GM23338 (cell line): ENCODE measurements around the gene IPCEF1.

Experiments
- CREB1 ChIP-seq: fragments of 250-450 bp; sonication (Bioruptor Pico); IDR thresholded peaks from 2 replicates; pipeline ENCODE4 v1.5.0; 2020; ENCODE audit warnings: low read depth, mild to moderate bottlenecking, moderate library complexity
- EZH2 ChIP-seq: fragments of 200-600 bp; sonication (generic); IDR thresholded peaks from one replicate; pipeline ENCODE4 v1.8.0; 2017; ENCODE audit warnings: antibody characterized with exemption, mild to moderate bottlenecking, low read depth; ENCODE audit not compliant: unreplicated experiment
- EZH2phosphoT487 ChIP-seq: fragments of 200-600 bp; sonication (generic); IDR thresholded peaks from one replicate; pipeline ENCODE4 v1.8.1; 2018; ENCODE audit warnings: antibody characterized with exemption; ENCODE audit not compliant: unreplicated experiment
- JUNB ChIP-seq: IDR thresholded peaks from one replicate; pipeline ENCODE4 v1.6.1; 2016; ENCODE audit warnings: antibody characterized with exemption; ENCODE audit not compliant: unreplicated experiment
- NANOG ChIP-seq: IDR thresholded peaks from 2 replicates; pipeline ENCODE4 v1.6.1; 2016; ENCODE audit warnings: antibody characterized with exemption, borderline replicate concordance
- POLR2AphosphoS5 ChIP-seq: IDR thresholded peaks from 2 replicates; pipeline ENCODE4 v1.6.1; 2016; ENCODE audit warnings: antibody characterized with exemption, low read depth
- STAT1 ChIP-seq: IDR thresholded peaks from one replicate; pipeline ENCODE4 v1.6.1; 2016; ENCODE audit warnings: antibody characterized with exemption; ENCODE audit not compliant: unreplicated experiment
- ZNF331 ChIP-seq: fragments of 250-450 bp; sonication (Bioruptor Pico); IDR thresholded peaks from 2 replicates; pipeline ENCODE4 v1.5.0; 2020; ENCODE audit warnings: low read depth, mild to moderate bottlenecking, moderate library complexity
- TF ChIP-seq, protein P1 (sequence below), 2 experiments: fragments of 200-600 bp in 1 of 2; sonication (generic) in 1 of 2; conservative IDR thresholded peaks; 2 replicates each; pipeline versions ENCODE4 v1.5.1 to v1.6.1; 2016 to 2017; ENCODE audit warnings: antibody characterized with exemption in 2 of 2, low read depth in 2 of 2, mild to moderate bottlenecking in 2 of 2, moderate library complexity in 1 of 2
- TF ChIP-seq, protein P2 (sequence below): fragments of 250-450 bp; sonication (Bioruptor Pico); IDR thresholded peaks from 2 replicates; pipeline ENCODE4 v1.5.0; 2020; ENCODE audit warnings: mild to moderate bottlenecking, moderate library complexity
- TF ChIP-seq, protein P3 (sequence below): IDR thresholded peaks from 2 replicates; pipeline ENCODE4 v1.6.1; 2016; ENCODE audit warnings: antibody characterized with exemption
- TF ChIP-seq, protein P4 (sequence below): IDR thresholded peaks from one replicate; pipeline ENCODE4 v1.6.1; 2018; ENCODE audit warnings: antibody characterized with exemption; ENCODE audit not compliant: unreplicated experiment

DNA sequence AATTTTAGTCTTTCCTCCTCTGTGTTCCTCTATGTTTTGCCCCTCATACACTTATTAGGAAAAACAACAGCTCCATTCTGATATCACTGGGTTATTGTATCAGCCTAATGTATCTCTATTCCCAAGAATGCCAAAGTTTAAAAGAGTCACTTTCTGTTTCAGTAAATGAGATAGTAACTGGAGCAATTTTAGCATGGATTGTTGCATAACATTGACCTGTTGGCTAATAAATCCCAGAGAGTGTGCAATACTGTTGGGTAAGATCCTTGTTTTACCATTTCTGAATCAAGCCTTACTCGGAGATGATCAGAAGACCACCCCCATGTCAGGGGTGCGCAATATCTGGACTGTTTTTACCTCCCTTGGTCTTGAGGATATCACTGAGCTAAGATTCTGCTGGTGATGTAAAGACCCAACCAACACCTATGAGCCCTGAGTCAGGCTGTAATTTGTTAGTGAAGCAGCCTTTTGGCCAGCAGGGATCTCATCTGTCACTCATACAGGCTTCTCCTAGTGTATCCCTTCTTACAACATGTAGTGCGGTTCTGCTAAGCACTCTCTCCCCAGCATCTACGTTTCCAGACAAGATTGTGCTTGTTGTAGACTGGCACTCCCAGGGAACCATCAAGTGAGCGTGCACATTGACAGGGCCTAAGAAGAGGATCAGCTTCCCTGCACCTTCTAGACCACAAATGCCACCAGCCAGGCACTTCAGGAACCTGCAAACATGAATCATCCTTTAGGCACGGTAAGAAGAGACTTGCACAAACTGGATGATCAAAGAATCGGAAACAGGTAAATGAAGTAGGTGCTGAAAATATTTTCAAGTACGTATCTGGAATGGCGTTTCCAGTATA is 11.5 kb upstream of the IPCEF1 start:
- no peak for TF ChIP-seq POLR2AphosphoS5
- TF ChIP-seq, protein P1, sequence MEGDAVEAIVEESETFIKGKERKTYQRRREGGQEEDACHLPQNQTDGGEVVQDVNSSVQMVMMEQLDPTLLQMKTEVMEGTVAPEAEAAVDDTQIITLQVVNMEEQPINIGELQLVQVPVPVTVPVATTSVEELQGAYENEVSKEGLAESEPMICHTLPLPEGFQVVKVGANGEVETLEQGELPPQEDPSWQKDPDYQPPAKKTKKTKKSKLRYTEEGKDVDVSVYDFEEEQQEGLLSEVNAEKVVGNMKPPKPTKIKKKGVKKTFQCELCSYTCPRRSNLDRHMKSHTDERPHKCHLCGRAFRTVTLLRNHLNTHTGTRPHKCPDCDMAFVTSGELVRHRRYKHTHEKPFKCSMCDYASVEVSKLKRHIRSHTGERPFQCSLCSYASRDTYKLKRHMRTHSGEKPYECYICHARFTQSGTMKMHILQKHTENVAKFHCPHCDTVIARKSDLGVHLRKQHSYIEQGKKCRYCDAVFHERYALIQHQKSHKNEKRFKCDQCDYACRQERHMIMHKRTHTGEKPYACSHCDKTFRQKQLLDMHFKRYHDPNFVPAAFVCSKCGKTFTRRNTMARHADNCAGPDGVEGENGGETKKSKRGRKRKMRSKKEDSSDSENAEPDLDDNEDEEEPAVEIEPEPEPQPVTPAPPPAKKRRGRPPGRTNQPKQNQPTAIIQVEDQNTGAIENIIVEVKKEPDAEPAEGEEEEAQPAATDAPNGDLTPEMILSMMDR (conservative IDR thresholded peaks at IDR 0.05; ENCODE audit: low read depth in 2 of 2), result no peak
- TF ChIP-seq EZH2, result no peak
- TF ChIP-seq, protein P2, sequence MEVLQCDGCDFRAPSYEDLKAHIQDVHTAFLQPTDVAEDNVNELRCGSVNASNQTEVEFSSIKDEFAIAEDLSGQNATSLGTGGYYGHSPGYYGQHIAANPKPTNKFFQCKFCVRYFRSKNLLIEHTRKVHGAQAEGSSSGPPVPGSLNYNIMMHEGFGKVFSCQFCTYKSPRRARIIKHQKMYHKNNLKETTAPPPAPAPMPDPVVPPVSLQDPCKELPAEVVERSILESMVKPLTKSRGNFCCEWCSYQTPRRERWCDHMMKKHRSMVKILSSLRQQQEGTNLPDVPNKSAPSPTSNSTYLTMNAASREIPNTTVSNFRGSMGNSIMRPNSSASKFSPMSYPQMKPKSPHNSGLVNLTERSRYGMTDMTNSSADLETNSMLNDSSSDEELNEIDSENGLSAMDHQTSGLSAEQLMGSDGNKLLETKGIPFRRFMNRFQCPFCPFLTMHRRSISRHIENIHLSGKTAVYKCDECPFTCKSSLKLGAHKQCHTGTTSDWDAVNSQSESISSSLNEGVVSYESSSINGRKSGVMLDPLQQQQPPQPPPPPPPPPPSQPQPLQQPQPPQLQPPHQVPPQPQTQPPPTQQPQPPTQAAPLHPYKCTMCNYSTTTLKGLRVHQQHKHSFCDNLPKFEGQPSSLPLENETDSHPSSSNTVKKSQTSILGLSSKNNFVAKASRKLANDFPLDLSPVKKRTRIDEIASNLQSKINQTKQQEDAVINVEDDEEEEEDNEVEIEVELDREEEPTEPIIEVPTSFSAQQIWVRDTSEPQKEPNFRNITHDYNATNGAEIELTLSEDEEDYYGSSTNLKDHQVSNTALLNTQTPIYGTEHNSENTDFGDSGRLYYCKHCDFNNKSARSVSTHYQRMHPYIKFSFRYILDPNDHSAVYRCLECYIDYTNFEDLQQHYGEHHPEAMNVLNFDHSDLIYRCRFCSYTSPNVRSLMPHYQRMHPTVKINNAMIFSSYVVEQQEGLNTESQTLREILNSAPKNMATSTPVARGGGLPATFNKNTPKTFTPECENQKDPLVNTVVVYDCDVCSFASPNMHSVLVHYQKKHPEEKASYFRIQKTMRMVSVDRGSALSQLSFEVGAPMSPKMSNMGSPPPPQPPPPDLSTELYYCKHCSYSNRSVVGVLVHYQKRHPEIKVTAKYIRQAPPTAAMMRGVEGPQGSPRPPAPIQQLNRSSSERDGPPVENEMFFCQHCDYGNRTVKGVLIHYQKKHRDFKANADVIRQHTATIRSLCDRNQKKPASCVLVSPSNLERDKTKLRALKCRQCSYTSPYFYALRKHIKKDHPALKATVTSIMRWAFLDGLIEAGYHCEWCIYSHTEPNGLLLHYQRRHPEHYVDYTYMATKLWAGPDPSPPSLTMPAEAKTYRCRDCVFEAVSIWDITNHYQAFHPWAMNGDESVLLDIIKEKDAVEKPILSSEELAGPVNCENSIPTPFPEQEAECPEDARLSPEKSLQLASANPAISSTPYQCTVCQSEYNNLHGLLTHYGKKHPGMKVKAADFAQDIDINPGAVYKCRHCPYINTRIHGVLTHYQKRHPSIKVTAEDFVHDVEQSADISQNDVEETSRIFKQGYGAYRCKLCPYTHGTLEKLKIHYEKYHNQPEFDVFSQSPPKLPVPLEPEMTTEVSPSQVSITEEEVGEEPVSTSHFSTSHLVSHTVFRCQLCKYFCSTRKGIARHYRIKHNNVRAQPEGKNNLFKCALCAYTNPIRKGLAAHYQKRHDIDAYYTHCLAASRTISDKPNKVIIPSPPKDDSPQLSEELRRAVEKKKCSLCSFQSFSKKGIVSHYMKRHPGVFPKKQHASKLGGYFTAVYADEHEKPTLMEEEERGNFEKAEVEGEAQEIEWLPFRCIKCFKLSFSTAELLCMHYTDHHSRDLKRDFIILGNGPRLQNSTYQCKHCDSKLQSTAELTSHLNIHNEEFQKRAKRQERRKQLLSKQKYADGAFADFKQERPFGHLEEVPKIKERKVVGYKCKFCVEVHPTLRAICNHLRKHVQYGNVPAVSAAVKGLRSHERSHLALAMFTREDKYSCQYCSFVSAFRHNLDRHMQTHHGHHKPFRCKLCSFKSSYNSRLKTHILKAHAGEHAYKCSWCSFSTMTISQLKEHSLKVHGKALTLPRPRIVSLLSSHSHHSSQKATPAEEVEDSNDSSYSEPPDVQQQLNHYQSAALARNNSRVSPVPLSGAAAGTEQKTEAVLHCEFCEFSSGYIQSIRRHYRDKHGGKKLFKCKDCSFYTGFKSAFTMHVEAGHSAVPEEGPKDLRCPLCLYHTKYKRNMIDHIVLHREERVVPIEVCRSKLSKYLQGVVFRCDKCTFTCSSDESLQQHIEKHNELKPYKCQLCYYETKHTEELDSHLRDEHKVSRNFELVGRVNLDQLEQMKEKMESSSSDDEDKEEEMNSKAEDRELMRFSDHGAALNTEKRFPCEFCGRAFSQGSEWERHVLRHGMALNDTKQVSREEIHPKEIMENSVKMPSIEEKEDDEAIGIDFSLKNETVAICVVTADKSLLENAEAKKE (CRISPR knock-in tag), result no peak
- TF ChIP-seq, protein P3, sequence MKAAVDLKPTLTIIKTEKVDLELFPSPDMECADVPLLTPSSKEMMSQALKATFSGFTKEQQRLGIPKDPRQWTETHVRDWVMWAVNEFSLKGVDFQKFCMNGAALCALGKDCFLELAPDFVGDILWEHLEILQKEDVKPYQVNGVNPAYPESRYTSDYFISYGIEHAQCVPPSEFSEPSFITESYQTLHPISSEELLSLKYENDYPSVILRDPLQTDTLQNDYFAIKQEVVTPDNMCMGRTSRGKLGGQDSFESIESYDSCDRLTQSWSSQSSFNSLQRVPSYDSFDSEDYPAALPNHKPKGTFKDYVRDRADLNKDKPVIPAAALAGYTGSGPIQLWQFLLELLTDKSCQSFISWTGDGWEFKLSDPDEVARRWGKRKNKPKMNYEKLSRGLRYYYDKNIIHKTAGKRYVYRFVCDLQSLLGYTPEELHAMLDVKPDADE, result no peak
- TF ChIP-seq, protein P4, sequence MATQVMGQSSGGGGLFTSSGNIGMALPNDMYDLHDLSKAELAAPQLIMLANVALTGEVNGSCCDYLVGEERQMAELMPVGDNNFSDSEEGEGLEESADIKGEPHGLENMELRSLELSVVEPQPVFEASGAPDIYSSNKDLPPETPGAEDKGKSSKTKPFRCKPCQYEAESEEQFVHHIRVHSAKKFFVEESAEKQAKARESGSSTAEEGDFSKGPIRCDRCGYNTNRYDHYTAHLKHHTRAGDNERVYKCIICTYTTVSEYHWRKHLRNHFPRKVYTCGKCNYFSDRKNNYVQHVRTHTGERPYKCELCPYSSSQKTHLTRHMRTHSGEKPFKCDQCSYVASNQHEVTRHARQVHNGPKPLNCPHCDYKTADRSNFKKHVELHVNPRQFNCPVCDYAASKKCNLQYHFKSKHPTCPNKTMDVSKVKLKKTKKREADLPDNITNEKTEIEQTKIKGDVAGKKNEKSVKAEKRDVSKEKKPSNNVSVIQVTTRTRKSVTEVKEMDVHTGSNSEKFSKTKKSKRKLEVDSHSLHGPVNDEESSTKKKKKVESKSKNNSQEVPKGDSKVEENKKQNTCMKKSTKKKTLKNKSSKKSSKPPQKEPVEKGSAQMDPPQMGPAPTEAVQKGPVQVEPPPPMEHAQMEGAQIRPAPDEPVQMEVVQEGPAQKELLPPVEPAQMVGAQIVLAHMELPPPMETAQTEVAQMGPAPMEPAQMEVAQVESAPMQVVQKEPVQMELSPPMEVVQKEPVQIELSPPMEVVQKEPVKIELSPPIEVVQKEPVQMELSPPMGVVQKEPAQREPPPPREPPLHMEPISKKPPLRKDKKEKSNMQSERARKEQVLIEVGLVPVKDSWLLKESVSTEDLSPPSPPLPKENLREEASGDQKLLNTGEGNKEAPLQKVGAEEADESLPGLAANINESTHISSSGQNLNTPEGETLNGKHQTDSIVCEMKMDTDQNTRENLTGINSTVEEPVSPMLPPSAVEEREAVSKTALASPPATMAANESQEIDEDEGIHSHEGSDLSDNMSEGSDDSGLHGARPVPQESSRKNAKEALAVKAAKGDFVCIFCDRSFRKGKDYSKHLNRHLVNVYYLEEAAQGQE, result no peak
- no peak for TF ChIP-seq JUNB
- no peak for TF ChIP-seq NANOG
- no peak for TF ChIP-seq EZH2phosphoT487
- no peak for TF ChIP-seq CREB1 (CRISPR knock-in tag)
- TF ChIP-seq ZNF331, result no peak
- TF ChIP-seq STAT1, result no peak
